NCI-H774 (cell line): ENCODE results near the gene CACNA2D2.

Source experiments
- DNase-seq: peaks from one replicate; lab custom pipeline; 2025; lab: John Stamatoyannopoulos, UW

The CACNA2D2 gene

DNA sequence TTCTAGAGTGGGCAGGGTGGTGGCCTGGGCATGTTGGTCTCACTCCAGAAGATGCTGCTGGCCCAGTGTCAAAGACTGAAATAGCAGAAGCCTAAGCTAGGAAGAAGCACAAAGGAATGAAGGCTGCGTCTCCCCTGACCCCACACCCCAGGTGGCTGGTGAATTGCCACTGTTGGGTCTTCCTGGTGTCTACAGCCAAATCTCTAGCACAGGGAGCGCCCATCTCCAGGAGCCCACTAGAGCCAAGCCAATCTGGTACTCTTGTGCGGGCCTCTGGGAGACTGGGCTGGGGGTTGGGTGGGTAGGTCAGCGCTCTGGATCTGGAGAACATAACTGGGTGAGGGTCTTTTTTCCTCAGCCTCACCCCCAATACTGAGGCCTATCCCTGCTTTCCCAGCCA, 176.3 kb downstream of the CACNA2D2 start:
- DNase-seq: no peak

DNA sequence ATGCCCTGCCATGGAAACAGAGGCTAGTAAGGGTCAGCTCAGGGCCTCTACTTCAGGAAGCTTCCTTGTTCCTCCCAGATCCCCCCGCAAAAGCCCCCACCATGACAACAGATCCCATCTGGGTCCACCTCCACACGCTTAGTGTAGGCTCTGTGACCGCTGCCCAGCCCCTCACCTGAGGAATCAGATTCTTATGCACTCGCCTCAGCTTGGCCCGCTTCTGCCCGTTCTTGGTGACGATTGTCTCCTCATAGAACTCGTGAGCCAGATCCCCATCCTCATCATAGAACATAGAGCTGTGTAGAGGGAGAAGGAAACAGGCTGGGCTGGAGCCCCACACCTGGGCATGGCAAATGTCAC, 177.3 kb downstream of the CACNA2D2 start:
- DNase-seq: no peak

DNA sequence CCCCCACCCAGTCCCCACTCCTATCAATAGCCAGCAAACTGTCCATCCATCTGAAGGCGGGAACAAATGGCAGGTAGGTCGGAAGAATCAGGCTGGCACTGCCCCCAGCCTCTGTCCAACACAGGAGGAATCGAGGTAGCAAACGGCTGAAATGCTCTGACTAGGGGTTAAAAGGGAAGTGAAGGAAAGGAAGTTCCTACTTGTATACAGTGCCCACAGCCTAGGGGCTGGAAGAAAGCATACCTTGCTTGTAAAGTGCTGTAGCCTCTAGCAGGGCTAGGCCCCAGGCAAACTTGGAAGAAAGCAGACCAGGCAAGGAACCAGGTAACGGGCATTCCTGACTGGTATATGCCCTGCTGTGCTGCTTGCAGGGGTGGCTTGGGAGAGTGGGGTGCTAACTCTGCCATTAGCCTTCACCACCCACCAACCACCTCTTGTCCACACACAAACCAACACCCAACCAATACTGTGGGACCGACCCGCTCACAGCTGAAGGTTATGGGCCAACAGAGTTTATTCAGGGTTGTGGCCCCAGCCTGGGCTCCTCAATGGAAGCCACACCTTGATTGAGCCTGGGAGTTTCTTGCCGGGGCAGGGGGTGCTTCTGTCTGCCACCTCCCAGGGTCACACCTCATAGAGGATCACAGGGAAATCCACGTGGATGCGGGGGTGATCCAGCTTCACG, 177.8 kb downstream of the CACNA2D2 start:
- DNase-seq: no peak

DNA sequence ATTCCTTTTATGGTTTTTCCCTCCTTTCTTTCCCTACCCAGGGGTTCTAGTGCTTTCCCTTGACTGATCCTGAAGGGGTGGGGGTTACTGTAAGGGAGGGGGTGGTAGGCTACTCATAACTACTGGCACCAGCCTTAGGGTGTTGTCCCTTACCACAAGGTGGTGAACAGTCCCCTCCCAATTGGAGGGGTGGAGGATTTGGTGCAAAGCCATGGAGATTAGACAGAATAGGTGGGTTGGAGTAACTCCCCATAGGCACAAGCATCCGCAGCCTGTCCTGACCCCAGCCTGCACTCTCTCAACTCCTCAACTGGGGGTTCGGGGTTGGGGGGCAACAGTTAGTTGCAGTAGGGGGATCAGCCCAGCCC, 178.3 kb downstream of the CACNA2D2 start:
- DNase-seq: no peak

DNA sequence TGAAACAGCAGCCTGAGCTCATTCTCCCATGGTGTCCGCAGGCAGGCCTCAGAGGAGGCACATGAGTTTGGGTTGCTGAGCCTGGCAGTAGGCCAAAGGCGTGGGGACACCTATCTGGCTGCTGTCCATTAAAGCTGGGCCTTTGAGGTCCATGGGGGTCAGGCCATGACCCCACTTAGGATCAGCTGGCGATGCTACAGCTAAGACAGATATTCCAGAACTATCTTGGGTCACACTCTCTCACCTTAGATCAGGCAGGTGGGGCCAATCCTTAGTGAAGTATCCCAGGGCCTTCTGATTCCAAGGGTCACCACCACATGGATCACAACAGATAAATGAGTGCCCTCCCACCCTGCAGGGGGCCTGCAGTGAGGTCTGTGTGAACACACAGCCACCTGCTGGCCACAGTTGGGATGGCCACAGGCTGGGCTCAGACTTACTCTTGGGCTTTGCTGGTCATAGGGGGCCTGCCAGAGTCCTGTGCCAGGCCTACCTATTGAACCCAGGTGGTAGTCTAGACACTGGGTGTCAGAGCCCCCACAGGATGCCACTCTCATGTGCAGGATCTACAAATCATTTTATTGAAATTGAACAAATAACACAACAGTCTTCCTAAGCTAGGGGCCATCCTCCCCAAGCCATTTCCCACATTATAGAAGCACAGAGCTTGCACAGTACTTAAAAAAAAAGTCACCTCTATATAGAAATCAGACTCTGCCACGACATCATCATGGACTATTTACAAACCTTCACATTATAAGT, 178.9 kb downstream of the CACNA2D2 start:
- DNase-seq: no peak

DNA sequence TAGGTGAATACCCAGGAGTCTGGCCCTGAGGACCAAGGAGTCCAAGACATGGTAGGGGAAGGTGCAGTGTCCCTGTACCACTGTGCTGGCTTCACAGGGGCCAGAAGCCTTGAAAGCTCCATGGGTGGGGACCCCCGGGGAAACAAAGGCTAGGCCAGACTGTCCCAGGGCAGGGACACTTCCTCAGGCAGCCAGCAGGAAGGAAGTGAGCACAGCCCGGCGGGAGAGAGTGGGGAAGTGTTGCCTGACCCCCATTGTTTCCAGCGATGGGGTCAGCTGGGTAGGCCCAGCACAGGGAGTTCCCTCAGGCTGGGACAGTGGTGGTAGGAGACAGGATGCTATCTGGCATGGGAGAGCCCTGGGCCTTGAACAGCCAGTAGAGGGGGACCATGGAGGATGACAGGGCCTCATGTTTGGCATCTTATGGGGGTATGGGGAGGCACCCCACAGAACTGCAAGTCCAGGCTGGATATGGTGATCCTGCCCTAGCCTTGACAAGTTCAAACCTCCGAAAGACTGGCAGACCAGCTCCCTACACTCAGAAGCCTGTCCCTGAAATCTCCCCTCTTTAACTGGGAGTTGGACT, 179.7 kb downstream of the CACNA2D2 start:
- no peak for DNase-seq

DNA sequence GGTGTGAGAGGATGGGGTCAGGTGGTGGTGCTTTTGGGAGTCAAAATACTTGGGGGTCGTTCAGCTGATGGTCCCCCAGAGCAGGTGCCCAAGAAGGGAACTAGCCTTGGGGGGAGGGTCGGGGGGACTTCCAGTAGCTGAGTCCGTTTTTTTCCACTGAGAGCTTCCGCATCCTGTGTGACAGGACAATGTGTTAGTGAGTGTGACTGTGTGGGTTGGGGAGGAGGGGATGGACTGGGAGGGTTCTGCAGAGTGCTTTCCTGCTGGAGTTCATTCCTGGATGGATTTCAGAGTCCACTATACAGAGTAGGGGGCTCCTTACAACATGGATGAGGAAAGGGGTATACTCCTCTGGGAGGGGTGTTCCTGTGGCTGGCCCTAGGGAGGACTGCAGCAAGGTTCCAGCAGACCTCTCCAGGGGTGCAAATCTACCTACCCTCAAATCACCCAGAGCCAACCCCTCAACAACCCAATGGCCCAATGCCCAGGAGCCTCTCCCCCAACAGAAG, 180.3 kb downstream of the CACNA2D2 start:
- DNase-seq: no peak

DNA sequence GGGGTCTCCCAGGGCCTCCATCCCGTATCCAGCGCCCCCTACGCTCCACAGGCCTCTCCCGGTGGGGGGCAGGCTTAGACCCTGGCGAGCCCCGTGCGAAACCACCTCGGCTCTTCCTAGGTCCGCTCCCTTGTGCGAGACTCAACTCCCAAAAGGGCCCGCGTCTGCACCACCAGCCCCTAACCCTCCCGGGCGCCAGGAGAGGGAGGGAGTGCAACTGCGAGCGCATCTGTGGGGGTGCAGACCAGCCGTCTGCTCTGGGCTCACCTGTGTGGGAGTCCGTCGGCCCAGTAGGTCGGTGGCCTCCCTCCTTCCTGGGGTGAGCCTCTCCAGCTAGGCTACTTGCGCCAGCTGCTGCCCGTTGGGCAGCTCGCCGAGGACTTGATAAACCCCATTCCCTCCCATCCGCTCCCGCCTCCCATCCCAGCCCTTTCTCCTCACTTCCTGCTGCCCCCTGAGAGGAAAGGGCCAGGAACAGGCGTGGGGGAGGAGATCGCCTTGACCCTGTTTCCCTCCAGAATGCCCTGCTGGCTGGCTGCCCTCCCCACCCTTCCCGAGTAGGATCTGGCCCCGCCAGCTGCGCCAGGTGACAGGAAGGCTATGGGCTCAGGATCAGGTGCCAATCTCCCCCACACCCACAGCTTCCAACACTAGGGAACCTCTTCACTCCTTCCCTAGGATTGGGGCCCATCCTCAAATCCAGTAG, 180.9 kb downstream of the CACNA2D2 start, which contains the start of gene HYAL2:
HYAL2 (minus strand) TSS at position 360 of the 706 bp plus-strand sequence. CDS start 2,256 bp downstream, outside the sequence.
- DNase-seq: no peak

DNA sequence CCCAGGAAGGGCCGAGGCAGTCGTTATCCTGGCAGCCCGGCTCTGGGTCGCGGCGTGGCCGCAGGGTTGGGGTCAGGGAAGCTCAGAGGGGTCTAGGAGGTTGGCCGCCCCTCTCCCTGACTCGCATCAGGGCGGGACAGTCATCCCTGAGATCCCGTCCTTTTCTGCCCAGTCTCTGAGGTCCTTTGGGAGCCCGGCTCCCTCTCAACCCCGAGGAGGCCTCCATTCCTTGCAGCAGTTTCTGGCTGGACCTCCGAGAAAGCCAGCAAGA, 181.4 kb downstream of the CACNA2D2 start:
- DNase-seq: no peak

DNA sequence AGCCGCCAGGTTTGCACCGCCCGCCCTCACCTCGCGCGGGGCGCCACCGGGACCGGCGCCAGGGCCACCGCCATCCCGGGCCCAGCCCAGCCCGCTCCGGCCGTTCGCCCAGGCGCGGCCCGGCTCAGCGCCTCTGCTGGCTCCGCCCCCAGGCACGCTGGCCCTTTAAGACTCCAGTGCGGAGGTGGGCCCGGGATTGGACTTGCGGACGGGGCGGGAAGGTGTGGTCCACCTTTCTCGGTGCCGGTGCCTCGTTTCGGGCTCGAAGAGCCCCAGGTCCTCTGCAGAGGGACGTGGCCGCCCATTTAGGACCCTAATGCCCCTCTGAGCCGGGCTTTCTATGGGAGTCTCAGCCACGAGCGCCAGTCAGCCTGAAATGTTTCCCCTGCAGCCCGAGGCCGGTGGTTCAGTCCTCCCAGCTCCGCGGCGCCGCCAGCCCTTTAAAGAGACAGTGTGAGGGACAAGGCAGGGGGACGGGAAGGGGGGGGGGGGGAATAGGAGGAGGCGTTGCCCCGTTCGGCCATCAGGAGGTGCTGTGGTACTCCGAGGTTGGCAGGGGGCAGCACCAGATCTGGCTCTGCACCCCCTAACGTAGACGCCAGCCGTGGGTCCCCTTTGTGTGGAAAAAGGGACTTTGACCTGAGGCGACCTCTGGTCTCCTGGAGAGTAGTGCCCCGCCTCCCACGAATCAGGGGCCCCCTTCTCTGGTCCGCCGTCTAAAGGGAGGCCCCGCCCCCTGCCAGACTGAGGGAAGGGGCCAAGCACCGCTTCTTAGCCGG, 181.9 kb downstream of the CACNA2D2 start:
- DNase-seq: peak; percentile 55

DNA sequence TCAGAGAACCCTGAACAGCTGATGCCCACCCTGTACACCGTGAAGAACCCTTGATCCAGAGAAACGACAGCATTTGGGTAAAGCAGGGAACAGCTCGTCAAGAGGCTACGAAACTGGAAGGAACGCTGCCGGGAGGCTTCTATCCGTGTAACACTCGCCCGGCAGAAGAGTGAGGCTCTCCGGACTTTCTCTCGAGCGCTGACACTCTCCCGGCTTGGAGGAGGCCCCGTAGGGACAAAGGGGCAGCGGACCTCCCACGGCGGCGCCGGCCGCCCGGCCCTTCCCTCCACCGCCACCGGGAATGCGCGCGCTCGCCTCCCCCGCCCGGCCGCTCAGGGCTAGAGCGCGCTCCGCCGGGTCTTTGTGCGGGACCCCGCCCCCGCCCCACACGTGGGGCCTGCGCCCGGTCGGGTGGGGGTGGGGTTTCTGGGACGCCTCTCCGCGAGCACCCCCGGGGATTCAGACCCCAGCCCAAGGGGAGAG, 182.5 kb downstream of the CACNA2D2 start:
- peak; percentile 55 for DNase-seq

DNA sequence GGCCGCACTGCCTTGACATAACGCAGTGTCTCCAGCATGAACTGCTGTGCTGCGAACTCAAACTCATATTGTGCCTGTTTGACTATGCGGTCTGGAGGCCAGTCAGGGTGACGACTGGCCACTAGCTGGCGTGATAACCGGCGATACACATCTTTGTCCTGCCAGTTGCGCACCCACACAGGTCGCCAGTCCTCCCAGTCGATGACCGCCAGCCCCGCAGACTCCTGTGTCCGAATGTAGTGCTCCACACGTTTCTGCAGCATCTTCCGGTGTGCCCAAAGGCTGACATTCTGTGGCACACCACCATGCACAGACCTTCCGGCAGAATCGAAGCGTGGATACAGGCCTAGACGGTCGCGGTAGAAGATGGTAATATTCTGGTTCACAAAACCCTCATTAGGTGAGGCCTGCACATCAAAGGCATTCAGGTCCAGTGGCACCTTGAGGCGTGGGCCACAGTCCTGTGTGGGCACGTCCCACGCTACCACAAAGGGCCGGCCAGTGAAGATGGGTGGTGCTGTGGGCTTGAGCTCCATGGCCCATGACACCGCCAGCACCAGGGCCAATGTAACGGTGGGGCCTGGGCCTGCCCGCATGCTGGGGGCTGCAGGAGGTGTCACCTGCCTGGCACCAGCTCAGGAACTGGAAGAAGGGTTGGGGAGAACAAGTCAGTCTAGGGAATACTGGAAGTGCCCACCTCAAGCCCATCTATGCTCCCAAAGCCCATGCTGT, 183.4 kb downstream of the CACNA2D2 start:
- DNase-seq: no peak

DNA sequence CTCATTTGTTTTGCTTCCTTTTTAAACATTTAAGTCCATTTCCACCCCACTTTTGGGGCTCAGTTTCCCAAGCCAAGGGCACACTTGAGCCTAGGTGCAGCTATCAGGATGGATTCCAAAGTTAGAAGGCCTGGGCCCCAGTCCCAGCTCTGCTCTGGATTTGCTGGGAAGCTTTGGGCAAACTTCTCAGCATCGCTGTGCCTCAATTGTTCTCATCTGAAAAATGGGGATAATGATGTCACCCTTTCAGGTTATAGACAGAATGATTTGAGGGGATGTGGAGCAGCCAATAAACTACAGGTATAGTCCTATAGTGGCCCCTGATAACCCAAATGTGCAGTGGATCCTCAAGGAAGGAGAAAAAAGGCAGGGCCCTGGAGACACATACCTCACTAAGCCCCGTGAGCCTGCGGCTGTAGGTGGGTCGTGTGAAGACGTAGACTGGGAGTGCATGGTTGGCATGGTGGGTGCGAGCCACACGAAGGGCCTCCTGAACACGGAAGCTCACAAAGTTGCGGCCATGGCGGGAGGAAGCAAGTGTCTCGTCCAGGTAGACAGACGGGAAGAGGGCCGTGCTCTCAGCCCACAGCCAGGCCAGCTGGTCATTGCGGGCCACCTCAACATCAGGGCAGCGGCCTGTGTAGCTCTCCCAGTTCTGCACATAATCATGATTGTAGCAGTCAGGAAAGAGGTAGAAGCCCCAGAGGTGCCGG, 184.1 kb downstream of the CACNA2D2 start:
- DNase-seq: no peak

DNA sequence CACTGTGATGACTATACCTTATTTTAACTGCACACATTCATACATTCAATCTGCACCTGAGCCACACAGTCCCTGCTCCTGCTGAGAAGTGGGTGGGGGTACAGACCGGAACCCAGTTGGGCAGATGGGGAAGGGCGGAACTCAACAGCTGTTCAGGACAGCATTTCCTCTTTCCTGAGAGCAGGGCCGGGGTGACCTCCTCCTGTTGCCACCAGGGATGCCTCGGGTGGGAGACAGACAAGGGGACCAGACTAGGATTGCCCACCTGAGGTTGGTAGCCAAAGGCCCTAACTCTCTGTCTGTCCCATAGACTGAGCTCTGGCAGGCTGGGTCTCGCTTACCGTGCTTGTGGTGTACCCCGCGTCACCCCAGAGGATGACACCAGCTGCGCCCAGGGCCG, 184.8 kb downstream of the CACNA2D2 start:
- no peak for DNase-seq

DNA sequence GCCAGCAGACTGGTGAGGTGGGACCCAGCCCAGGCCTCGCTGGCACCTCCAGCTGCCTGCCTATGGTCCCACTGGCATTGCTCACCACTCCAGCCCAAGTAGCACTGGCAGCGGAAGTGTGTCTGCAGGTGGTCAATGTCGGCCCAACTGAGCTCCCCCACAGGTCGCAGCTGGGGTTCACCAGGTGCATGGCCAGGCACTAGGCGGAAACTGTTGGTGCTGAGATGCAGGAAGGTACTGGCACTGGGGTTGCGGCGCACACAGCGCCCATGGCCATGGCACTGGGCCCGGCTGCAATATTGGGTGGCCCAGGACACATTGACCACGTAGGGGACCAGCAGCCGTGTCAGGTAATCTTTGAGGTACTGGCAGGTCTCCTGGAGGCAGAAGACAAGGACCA, 185.3 kb downstream of the CACNA2D2 start:
- no peak for DNase-seq

DNA sequence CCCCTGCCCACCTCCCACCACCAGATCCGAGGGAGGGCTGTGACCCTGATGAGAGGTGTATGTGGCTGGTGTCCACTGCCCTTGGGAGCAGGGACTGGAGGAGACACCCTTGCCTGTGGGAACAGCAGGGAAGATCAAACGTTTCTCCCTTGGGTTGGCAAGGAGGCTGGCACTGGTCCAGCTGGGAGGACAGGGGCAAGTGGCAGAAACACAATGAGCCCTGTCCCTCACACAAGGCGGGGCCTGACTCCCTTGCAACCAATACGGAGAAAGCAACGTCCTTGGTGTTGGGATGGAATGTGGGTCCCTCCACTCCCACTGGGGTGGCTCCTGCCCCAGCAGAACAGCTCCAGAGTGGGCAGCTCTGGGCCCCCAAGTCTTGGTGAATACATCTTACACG, 186.1 kb downstream of the CACNA2D2 start:
- DNase-seq: no peak

DNA sequence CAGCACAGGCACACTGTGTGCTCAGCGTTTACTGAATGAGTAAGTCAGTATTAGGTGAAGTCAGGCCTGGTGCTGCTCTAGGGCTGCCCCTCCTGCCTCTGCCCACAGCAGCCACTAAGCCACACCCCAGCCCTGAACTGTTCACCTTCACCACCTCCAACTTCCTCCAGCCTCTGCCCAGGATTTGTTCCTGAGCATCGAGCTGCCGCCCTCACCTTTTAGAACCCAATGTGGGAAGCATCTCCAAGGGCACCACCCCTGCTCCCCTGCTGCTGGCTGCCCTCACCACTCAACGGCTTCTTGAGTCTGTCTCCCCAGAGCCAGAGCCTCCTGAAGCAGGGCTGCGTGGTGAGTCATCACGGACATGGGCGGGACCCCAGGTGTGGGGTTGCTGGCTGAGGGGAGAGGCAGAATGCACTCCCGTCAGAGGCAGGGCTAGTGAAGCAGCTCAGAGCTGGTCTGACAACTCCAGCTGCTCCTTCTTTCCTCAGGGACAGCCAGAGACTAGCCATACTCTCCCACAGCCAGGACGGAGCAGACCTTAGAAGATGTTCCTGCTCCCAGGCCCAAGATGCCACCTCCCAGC, 186.7 kb downstream of the CACNA2D2 start:
- no peak for DNase-seq

DNA sequence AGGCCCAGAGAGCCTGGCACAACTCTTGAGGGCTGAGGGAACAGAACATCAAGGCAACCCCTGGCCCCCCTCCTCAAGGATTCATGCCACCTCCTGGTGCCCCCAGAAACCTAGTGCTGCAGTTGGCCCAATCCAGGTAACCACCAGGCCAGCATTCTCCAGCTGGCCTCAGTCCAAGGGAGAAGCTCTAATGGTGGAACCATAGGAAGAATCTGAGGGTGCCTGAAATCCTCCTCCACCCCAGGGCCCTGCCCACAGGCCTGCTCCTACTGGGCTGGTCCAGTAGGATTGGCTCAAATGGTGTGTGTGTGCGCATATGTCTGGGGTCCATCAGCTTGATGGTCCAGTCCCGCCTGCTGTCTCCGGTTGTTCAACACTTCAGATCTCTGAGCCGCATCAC, 188.6 kb downstream of the CACNA2D2 start:
- DNase-seq: no peak

DNA sequence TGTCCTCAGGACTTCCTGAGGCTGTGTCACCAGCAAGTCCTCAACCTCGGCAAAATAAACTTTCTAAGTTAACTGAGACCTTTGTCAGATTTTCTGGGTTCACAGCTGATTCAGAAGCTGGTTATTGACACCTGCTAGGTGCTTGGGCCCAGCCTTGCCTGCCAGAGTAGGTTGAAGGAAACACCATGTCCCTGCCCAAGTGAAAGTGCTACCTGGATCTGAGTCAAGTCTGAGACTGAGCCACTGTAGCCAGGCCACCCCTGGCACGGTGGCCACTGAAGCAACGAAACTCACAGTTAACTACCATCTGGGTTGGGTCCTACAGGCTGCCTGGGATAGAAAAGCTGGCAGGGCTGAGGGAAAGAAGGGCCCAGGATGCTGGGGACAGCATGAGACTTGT, 189.1 kb downstream of the CACNA2D2 start:
- no peak for DNase-seq
